ENCODE data around the gene FAM117A.

- no peak for TF ChIP-seq CTCF (IDR thresholded peaks at IDR 0.05)
- TF ChIP-seq AFF4 (CRISPR knock-in tag; IDR thresholded peaks at IDR 0.05; ENCODE audit: borderline replicate concordance), result no peak
- TF ChIP-seq CBFB (CRISPR knock-in tag; IDR thresholded peaks at IDR 0.05; ENCODE audit: low read depth), result no peak
Observed at GRCh38 chr17:49730078-49730784, 33.7 kb downstream of the FAM117A start.
